Lower lobe of right lung (tissue), 2 donors: ENCODE results near the gene PCA3. TPM values are rescaled to one million over a fixed set of nuclear protein-coding genes. Genes with fewer than 3 reads are reported as not detected.
A peak's percentile ranks its signal among the peaks of the same experiment; 100 is the strongest.

Experiments used
- ATAC-seq, 2 donors: fragments of 200-7000 bp; cut with Tn5 transposase; one replicate each; pipeline ENCODE4 v1.9.1; 2020 to 2022; ENCODE audit warnings: mild to moderate bottlenecking in 2 of 2, moderate library complexity in 2 of 2
- DNase-seq: peaks from one replicate; pipeline ENCODE4 v3.0.0-alpha.2; 2020
- H3K27ac ChIP-seq: fragments of 200-600 bp; one replicate; pipeline ENCODE4 v1.8.0; 2022
- H3K27me3 ChIP-seq: fragments of 200-600 bp; one replicate; pipeline ENCODE4 v1.8.0; 2022; ENCODE audit warnings: low read depth
- H3K36me3 ChIP-seq: fragments of 200-600 bp; one replicate; pipeline ENCODE4 v1.8.0; 2022; ENCODE audit warnings: mild to moderate bottlenecking
- H3K4me1 ChIP-seq: fragments of 200-600 bp; one replicate; pipeline ENCODE4 v1.8.0; 2022
- H3K4me3 ChIP-seq: fragments of 200-600 bp; one replicate; pipeline ENCODE4 v1.8.0; 2022; ENCODE audit warnings: mild to moderate bottlenecking
- H3K9me3 ChIP-seq: fragments of 200-600 bp; one replicate; pipeline ENCODE4 v1.8.0; 2022
- CTCF ChIP-seq: fragments of 200-600 bp; IDR thresholded peaks from one replicate; pipeline ENCODE4 v1.8.0; 2022; ENCODE audit warnings: antibody characterized with exemption, mild to moderate bottlenecking
- intact Hi-C: fragments of 100-400 bp; cut with DNase I; formaldehyde crosslinking; loops from one replicate; pipeline ENCODE4 v1.11.0; 2022
- long read RNA-seq: library from polyadenylated mRNA; unstranded; transcript quantifications from one replicate; pipeline ENCODE4 v2.0.0, GENCODE V29; 2021
- total RNA-seq: library from RNA; stranded (reverse); fragmentation: NEBNext Ultra II Directional; extraction: Animal tissue kit (Norgen Biotek cat#: 25700); gene quantifications from one replicate; pipeline ENCODE4 v1.2.1, GENCODE V29; 2021
- donor health status: DM: no; HTN: yes; CAD: no; lungs with severe emphysema.

PCA3 gene
- total RNA-seq = not detected
- long read RNA-seq = 0 reads

GRCh38 chr9:76764138-76764537 lies at the start of gene PCA3:
Gene PCA3 (plus strand): TSS chr9:76764438.
- Histone ChIP-seq H3K9me3 (no peaks in the 10 kb centered on the region), H3K27me3 (peaks cover 2% of the 10 kb centered on the region), H3K27ac (no peak within 1 kb of the TSS), H3K4me1 (no peaks in the 10 kb centered on the region), H3K36me3 (no peaks in the 10 kb centered on the region), H3K4me3 (no peak within 1 kb of the TSS)
- DNase-seq (no peak), ATAC-seq (no peak)
- no peak for TF ChIP-seq CTCF
- intact Hi-C loops = no loop called here

GRCh38 chr9:76716085-76716672 lies 48.1 kb upstream of the PCA3 start:
- Histone ChIP-seq H3K27ac (no peak overlapping the region), H3K27me3 (no peaks in the 10 kb centered on the region), H3K36me3 (no peaks in the 10 kb centered on the region), H3K4me1 (no peaks in the 10 kb centered on the region), H3K9me3 (no peaks in the 10 kb centered on the region), H3K4me3 (no peak overlapping the region)
- intact Hi-C loops = no loop called here
- no peak for ATAC-seq
- no peak for DNase-seq
- no peak for TF ChIP-seq CTCF

GRCh38 chr9:76717176-76717575 lies 47.1 kb upstream of the PCA3 start:
- H3K27me3 ChIP-seq = no peaks in the 10 kb centered on the region
- ATAC-seq (no peak), DNase-seq (no peak)
- no peaks in the 10 kb centered on the region for H3K36me3 ChIP-seq
- H3K27ac ChIP-seq = no peak overlapping the region
- intact Hi-C loops = no loop called here
- H3K4me3 ChIP-seq = no peak overlapping the region
- no peaks in the 10 kb centered on the region for H3K9me3 ChIP-seq
- no peaks in the 10 kb centered on the region for H3K4me1 ChIP-seq
- TF ChIP-seq CTCF = no peak

- H3K36me3 ChIP-seq = no peaks in the 10 kb centered on the region
- DNase-seq (no peak), ATAC-seq (peak in 1 of 2 donors; percentile 42)
- H3K27ac ChIP-seq = no peak overlapping the region
- no peak for TF ChIP-seq CTCF
- H3K4me1 ChIP-seq = no peaks in the 10 kb centered on the region
- no peaks in the 10 kb centered on the region for H3K27me3 ChIP-seq
- H3K4me3 ChIP-seq = no peak overlapping the region
- intact Hi-C loops = no loop called here
- no peaks in the 10 kb centered on the region for H3K9me3 ChIP-seq
Observed at GRCh38 chr9:76717613-76718012, 46.6 kb upstream of the PCA3 start.

- intact Hi-C loops = no loop called here
Observed at GRCh38 chr9:76718166-76718565, 46.1 kb upstream of the PCA3 start.

More at GRCh38 chr9:76718166-76718565, 46.1 kb upstream of the PCA3 start:
- Histone ChIP-seq H3K27ac (no peak overlapping the region), H3K27me3 (no peaks in the 10 kb centered on the region), H3K4me3 (no peak overlapping the region), H3K9me3 (no peaks in the 10 kb centered on the region), H3K4me1 (no peaks in the 10 kb centered on the region), H3K36me3 (no peaks in the 10 kb centered on the region)
- no peak for DNase-seq
- ATAC-seq = no peak
- TF ChIP-seq CTCF = no peak
